GM12892 (cell line): ENCODE data around the gene MRPS27.

Experiments used
- POLR2A ChIP-seq: IDR thresholded peaks from 2 replicates; pipeline ENCODE4 v1.6.1; 2011; ENCODE audit warnings: low read depth, low read length, control low read depth
- POLR2AphosphoS5 ChIP-seq: IDR thresholded peaks from 2 replicates; pipeline ENCODE4 v1.6.1; 2011; ENCODE audit warnings: low read depth, low read length, control low read depth

GRCh38 chr5:72337159-72337558 lies 17.1 kb upstream of the MRPS27 start:
- TF ChIP-seq POLR2A (no peak), POLR2AphosphoS5 (no peak)
